OCI-LY3 (cell line): Measurements from ENCODE around the gene HORMAD2.

Source experiments
- H2AFZ ChIP-seq: fragments of 200-600, 300-600 bp; shearing (Covaris generic); 2 replicates; pipeline ENCODE4 v1.6.0; 2014; ENCODE audit warnings: antibody characterized with exemption, low read depth, low read length
- H3K27ac ChIP-seq: fragments of 200-600, 300-600 bp; sonication (generic); 2 replicates; pipeline ENCODE4 v1.5.1; 2014; ENCODE audit warnings: mild to moderate bottlenecking, low read length, moderate library complexity, mixed read lengths
- H3K27me3 ChIP-seq: fragments of 200-600, 300-600 bp; sonication (generic); 2 replicates; pipeline ENCODE4 v1.6.1; 2014; ENCODE audit warnings: low read depth, low read length, mixed read lengths
- H3K36me3 ChIP-seq: fragments of 200-600, 300-600 bp; sonication (generic); replicated peaks from 2 replicates; pipeline ENCODE3; 2014; ENCODE audit warnings: low read depth, low read length, mixed read lengths
- H3K4me1 ChIP-seq: fragments of 300-600, 200-600 bp; sonication (generic); 2 replicates; pipeline ENCODE4 v1.6.1; 2014; ENCODE audit warnings: low read length, mixed read lengths
- H3K4me2 ChIP-seq: fragments of 200-600, 300-600 bp; sonication (generic); 2 replicates; pipeline ENCODE4 v1.6.1; 2014; ENCODE audit warnings: low read length, mixed read lengths
- H3K4me3 ChIP-seq: fragments of 300-600, 200-600 bp; sonication (generic); 2 replicates; pipeline ENCODE4 v1.5.1; 2014; ENCODE audit warnings: antibody characterized with exemption, mild to moderate bottlenecking, low read length, moderate library complexity
- H3K79me2 ChIP-seq: fragments of 300-600, 200-600 bp; shearing (Covaris generic); 2 replicates; pipeline ENCODE4 v1.6.1; 2014; ENCODE audit warnings: mild to moderate bottlenecking, low read length, mixed read lengths
- H3K9ac ChIP-seq: fragments of 300-600, 200-600 bp; shearing (Covaris generic); 2 replicates; pipeline ENCODE4 v1.6.0; 2014; ENCODE audit warnings: mild to moderate bottlenecking, low read length, moderate library complexity
- H3K9me3 ChIP-seq: fragments of 200-600, 300-600 bp; shearing (Covaris generic); 2 replicates; pipeline ENCODE4 v1.6.1; 2014; ENCODE audit warnings: low read length, mixed read lengths; ENCODE audit not compliant: insufficient read depth
- H4K20me1 ChIP-seq: fragments of 200-600, 300-600 bp; sonication (generic); 2 replicates; pipeline ENCODE4 v1.6.1; 2016; ENCODE audit warnings: low read length, mixed read lengths; ENCODE audit not compliant: insufficient read depth
- CTCF ChIP-seq: fragments of 200-600, 300-600 bp; sonication (generic); IDR thresholded peaks from 2 replicates; pipeline ENCODE4 v1.5.1; 2014; ENCODE audit warnings: antibody characterized with exemption, low read length, low read depth
- EZH2phosphoT487 ChIP-seq: fragments of 200-600 bp; shearing (Covaris generic); IDR thresholded peaks from 2 replicates; pipeline ENCODE4 v1.6.1; 2018; ENCODE audit warnings: antibody characterized with exemption, mixed run types, low read depth

The HORMAD2 gene

GRCh38 chr22:30220338-30221012, 140.2 kb downstream of the HORMAD2 start:
- H3K36me3 ChIP-seq: no peaks in the 10 kb centered on the region
- H3K4me3 ChIP-seq: peak overlapping the region; percentile 36; the same call in 1 of the 2 replicates
- peak overlapping the region; percentile 57 for H3K4me2 ChIP-seq
- H3K9me3 ChIP-seq: no peaks in the 10 kb centered on the region
- no peaks in the 10 kb centered on the region for H3K79me2 ChIP-seq
- H3K9ac ChIP-seq: peak overlapping the region; percentile 21; the same call in 1 of the 2 replicates
- peaks cover 43% of the 10 kb centered on the region for H3K27me3 ChIP-seq
- H3K27ac ChIP-seq: 0 out of 2 replicates have a peak overlapping the region, but pooled peaks have one; percentile 6
- no peaks in the 10 kb centered on the region for H4K20me1 ChIP-seq
- TF ChIP-seq CTCF (no peak), EZH2phosphoT487 (no peak)
- H2AFZ ChIP-seq: no peak overlapping the region
- peaks cover 42% of the 10 kb centered on the region for H3K4me1 ChIP-seq

- no peaks in the 10 kb centered on the region for H3K9me3 ChIP-seq
- peak overlapping the region; percentile 57 for H3K4me2 ChIP-seq
- peak overlapping the region; percentile 36; the same call in 1 of the 2 replicates for H3K4me3 ChIP-seq
- H3K27ac ChIP-seq: peak overlapping the region; percentile 6; the same call in 1 of the 2 replicates
- H3K79me2 ChIP-seq: no peaks in the 10 kb centered on the region
- H3K27me3 ChIP-seq: peaks cover 46% of the 10 kb centered on the region
- no peak overlapping the region for H2AFZ ChIP-seq
- H4K20me1 ChIP-seq: no peaks in the 10 kb centered on the region
- H3K4me1 ChIP-seq: peaks cover 42% of the 10 kb centered on the region
- peak overlapping the region; percentile 21; the same call in 1 of the 2 replicates for H3K9ac ChIP-seq
- TF ChIP-seq CTCF (no peak), EZH2phosphoT487 (no peak)
- no peaks in the 10 kb centered on the region for H3K36me3 ChIP-seq
Observed at GRCh38 chr22:30221121-30221992, 141.1 kb downstream of the HORMAD2 start.

GRCh38 chr22:30222321-30222720, 142.1 kb downstream of the HORMAD2 start:
- Histone ChIP-seq H3K4me1 (peaks cover 42% of the 10 kb centered on the region), H4K20me1 (no peaks in the 10 kb centered on the region), H3K27me3 (peaks cover 49% of the 10 kb centered on the region), H3K9me3 (no peaks in the 10 kb centered on the region), H3K4me3 (no peak overlapping the region), H3K36me3 (no peaks in the 10 kb centered on the region), H3K79me2 (no peaks in the 10 kb centered on the region), H3K27ac (no peak overlapping the region), H3K4me2 (no peak overlapping the region), H2AFZ (no peak overlapping the region), H3K9ac (no peak overlapping the region)
- TF ChIP-seq CTCF (no peak), EZH2phosphoT487 (no peak)

GRCh38 chr22:30223303-30223702, 143.0 kb downstream of the HORMAD2 start:
- Histone ChIP-seq H2AFZ (no peak overlapping the region), H3K79me2 (no peaks in the 10 kb centered on the region), H3K36me3 (no peaks in the 10 kb centered on the region), H3K27me3 (peaks cover 49% of the 10 kb centered on the region), H3K27ac (no peak overlapping the region), H3K9ac (no peak overlapping the region), H3K4me1 (peaks cover 42% of the 10 kb centered on the region), H3K4me3 (no peak overlapping the region), H3K9me3 (no peaks in the 10 kb centered on the region), H3K4me2 (no peak overlapping the region), H4K20me1 (no peaks in the 10 kb centered on the region)
- TF ChIP-seq CTCF: no peak
- no peak for TF ChIP-seq EZH2phosphoT487
